ENCODE results near the gene MPEG1. TPM values are rescaled to one million over a fixed set of nuclear protein-coding genes. Genes with fewer than 3 reads are reported as not detected.

The MPEG1 gene
- polyA plus RNA-seq, 2 of the 4 experiments (the other 2 are of a cell fraction), result not detected

DNA sequence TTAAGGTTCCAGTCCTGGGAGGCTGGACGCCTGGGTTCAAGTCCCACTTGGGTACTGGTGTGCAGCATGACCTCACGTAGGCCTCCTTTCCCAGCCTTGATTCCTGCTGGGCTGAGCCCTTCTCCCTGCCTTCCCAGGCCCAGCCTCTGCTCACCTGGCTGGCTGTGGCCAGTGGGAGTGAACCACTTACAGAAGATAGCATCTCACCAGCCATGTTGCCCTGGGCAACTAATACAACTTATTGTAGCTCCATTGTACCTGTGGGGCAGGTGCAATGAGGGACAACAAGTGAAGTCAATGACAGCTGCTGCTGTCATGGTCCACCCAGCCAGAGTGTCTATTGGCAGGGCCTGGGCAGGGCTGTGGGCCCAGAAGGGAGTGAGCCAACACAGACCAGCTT, 48.4 kb upstream of the MPEG1 start:
- no peak for FAIRE-seq
- Histone ChIP-seq H3K4me1 (no peaks in the 10 kb centered on the region), H3K4me2 (no peak overlapping the region), H3K9me3 (no peaks in the 10 kb centered on the region), H3K4me3 (no peak overlapping the region), H3K27ac (no peak overlapping the region)
- CTCF ChIA-PET, result interaction anchor here (1.2 kb wide), 1 partner anchor 89 kb away, joined by 3 read pairs; the partner anchor contains the start of gene DTX4
- ATAC-seq, result no peak
- DNase-seq (ENCODE audit: low read depth in 1 of 2, low spot score in 1 of 2), result no peak
- WGBS (ENCODE audit: missing lambda C conversion rate), result 28% methylated on average over 2 of the region's 2 CpGs
- POLR2A ChIA-PET, result no interaction called here
- TF ChIP-seq EHF (CRISPR knock-in tag; IDR thresholded peaks at IDR 0.05), result no peak
- no peak for TF ChIP-seq SREBF2 (IDR thresholded peaks at IDR 0.05)
- no peak for TF ChIP-seq TP53 (CRISPR knock-in tag; IDR thresholded peaks at IDR 0.05)
- no peak for TF ChIP-seq CHD4 (IDR thresholded peaks at IDR 0.05; ENCODE audit: borderline replicate concordance)
- TF ChIP-seq EP300 (IDR thresholded peaks at IDR 0.05), result no peak
- no peak for TF ChIP-seq NR3C1 (IDR thresholded peaks at IDR 0.05)
- no peak for TF ChIP-seq SMC3 (IDR thresholded peaks at IDR 0.05)
- TF ChIP-seq HOXB5 (CRISPR knock-in tag; IDR thresholded peaks at IDR 0.05), result no peak
- no peak for TF ChIP-seq RAD21 (conservative IDR thresholded peaks at IDR 0.05 in 1 of 2, IDR thresholded peaks at IDR 0.05 in 1 of 2)
- no peak for TF ChIP-seq KDM1A (IDR thresholded peaks at IDR 0.05; ENCODE audit: low read depth)
- TF ChIP-seq HEYL (CRISPR knock-in tag; IDR thresholded peaks at IDR 0.05), result no peak
- no peak for TF ChIP-seq CHD2 (IDR thresholded peaks at IDR 0.05; ENCODE audit: low read length, partially characterized antibody)

DNA sequence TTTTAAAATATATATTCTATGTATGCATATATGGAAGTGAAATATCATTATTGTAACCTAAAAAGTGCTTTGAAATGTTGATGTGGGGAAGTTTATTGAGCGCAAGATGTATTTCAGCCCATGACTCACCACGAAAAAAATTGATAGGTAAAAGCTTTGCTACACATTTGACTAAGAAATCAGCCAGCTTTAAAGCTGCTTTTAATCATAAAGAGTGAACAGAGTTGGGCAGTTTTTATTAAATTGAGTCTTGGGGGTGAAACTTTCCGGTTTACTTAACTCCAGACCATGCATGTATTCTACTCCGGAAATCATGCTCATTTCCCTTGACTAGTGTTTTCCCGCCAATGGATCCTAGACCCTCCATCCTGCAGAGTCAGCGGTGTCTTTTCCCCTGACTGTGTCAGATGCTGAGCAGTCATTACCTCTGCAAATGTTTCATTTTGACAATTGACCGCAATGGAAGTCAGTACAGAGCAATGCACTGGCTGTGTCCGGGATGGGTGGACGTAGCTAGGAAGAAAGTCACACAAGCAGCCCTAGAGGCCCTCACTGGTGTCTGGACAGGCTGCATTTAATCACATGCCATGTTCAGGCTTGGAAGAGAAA, 47.2 kb upstream of the MPEG1 start:
- Histone ChIP-seq H3K9me3 (no peaks in the 10 kb centered on the region), H3K4me2 (no peak overlapping the region), H3K4me3 (no peak overlapping the region), H3K27ac (no peak overlapping the region), H3K4me1 (no peaks in the 10 kb centered on the region)
- 55% methylated on average over 9 of the region's 9 CpGs for WGBS (ENCODE audit: missing lambda C conversion rate)
- ChIA-PET POLR2A (no interaction called here), CTCF (no interaction called here)
- DNase-seq (ENCODE audit: low read depth in 1 of 2, low spot score in 1 of 2) (no peak), ATAC-seq (no peak), FAIRE-seq (no peak)
- TF ChIP-seq, protein P1, sequence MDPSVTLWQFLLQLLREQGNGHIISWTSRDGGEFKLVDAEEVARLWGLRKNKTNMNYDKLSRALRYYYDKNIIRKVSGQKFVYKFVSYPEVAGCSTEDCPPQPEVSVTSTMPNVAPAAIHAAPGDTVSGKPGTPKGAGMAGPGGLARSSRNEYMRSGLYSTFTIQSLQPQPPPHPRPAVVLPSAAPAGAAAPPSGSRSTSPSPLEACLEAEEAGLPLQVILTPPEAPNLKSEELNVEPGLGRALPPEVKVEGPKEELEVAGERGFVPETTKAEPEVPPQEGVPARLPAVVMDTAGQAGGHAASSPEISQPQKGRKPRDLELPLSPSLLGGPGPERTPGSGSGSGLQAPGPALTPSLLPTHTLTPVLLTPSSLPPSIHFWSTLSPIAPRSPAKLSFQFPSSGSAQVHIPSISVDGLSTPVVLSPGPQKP (IDR thresholded peaks at IDR 0.05; ENCODE audit: low read depth, low read length), result no peak

DNA sequence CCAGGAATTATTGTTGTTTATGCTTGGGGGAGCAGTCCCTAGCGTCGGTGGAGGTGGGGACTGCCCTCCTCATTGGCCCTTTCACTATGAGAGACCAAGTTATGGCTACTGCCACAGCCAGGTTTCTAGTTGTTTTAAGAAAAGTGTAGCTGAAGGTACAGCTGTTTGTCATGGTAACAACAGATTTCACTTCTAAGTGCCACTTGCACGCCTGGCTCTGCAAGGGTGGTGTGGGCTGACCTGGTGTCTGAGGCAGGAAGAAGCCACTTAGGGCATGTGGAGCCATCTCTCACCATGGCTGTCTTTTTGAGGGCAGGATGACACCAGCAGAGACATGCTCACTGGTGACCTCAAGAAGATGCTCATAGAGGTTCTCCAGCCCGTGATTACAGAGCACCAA, 46.3 kb upstream of the MPEG1 start:
- no peak overlapping the region for H3K27ac ChIP-seq
- no peaks in the 10 kb centered on the region for H3K4me1 ChIP-seq
- ChIA-PET CTCF (no interaction called here), POLR2A (no interaction called here)
- WGBS (ENCODE audit: missing lambda C conversion rate), result 13% methylated on average over 4 of the region's 4 CpGs
- TF ChIP-seq TFCP2L1 (CRISPR knock-in tag; IDR thresholded peaks at IDR 0.05), result no peak
- no peak for TF ChIP-seq FOSL2 (IDR thresholded peaks at IDR 0.05)
- no peak for TF ChIP-seq FOSL2 (CRISPR knock-in tag; IDR thresholded peaks at IDR 0.05)
- no peak for TF ChIP-seq ZC3H11A (IDR thresholded peaks at IDR 0.05)
- TF ChIP-seq, protein P2, sequence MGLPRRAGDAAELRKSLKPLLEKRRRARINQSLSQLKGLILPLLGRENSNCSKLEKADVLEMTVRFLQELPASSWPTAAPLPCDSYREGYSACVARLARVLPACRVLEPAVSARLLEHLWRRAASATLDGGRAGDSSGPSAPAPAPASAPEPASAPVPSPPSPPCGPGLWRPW (IDR thresholded peaks at IDR 0.05), result no peak
- TF ChIP-seq HDAC2 (IDR thresholded peaks at IDR 0.05), result no peak
- no peak for TF ChIP-seq JUNB (IDR thresholded peaks at IDR 0.05)
- TF ChIP-seq FOXS1 (CRISPR knock-in tag; IDR thresholded peaks at IDR 0.05), result no peak
- no peak for TF ChIP-seq RFX5 (IDR thresholded peaks at IDR 0.05)
- TF ChIP-seq CEBPB (IDR thresholded peaks at IDR 0.05), result no peak
- no peak for TF ChIP-seq NR3C1 (IDR thresholded peaks at IDR 0.05)
- TF ChIP-seq RARB (CRISPR knock-in tag; IDR thresholded peaks at IDR 0.05), result no peak
- H3K9me3 ChIP-seq, result no peaks in the 10 kb centered on the region
- no peak overlapping the region for H3K4me3 ChIP-seq
- DNase-seq (ENCODE audit: low read depth in 1 of 2, low spot score in 1 of 2) (no peak), ATAC-seq (no peak), FAIRE-seq (no peak)
- H3K4me2 ChIP-seq, result no peak overlapping the region
